Neuronal stem cell (in vitro differentiated cells): Measurements from ENCODE around the gene SYS1.
A peak's percentile ranks its signal among the peaks of the same experiment; 100 is the strongest.

Source experiments
- DNase-seq: peaks from one replicate; pipeline ENCODE4 v3.0.0-alpha.2; 2013; ENCODE audit warnings: low spot score
- H2AFZ ChIP-seq: one replicate; pipeline ENCODE4 v1.6.1; 2013; ENCODE audit warnings: mild to moderate bottlenecking, low read length, inconsistent platforms
- H2AK5ac ChIP-seq: 2 replicates; pipeline ENCODE4 v1.6.1; 2013; ENCODE audit warnings: low read depth, mild to moderate bottlenecking, inconsistent platforms, low read length, moderate library complexity, mixed read lengths
- H2BK120ac ChIP-seq: 2 replicates; pipeline ENCODE4 v1.6.1; 2013; ENCODE audit warnings: low read depth, mild to moderate bottlenecking, inconsistent platforms, low read length, moderate library complexity, mixed read lengths
- H2BK12ac ChIP-seq: one replicate; pipeline ENCODE4 v1.6.1; 2013; ENCODE audit warnings: low read length, inconsistent platforms
- H2BK15ac ChIP-seq: 2 replicates; pipeline ENCODE4 v1.6.1; 2013; ENCODE audit warnings: mild to moderate bottlenecking, low read length, inconsistent platforms, mixed read lengths
- H2BK5ac ChIP-seq: one replicate; pipeline ENCODE4 v1.6.1; 2013; ENCODE audit warnings: inconsistent platforms, mild to moderate bottlenecking, low read length, moderate library complexity
- H3K14ac ChIP-seq: one replicate; pipeline ENCODE4 v1.6.1; 2013; ENCODE audit warnings: low read length, inconsistent platforms
- H3K18ac ChIP-seq: 2 replicates; pipeline ENCODE4 v1.6.1; 2013; ENCODE audit warnings: low read length, inconsistent platforms
- H3K23ac ChIP-seq: 2 replicates; pipeline ENCODE4 v1.6.1; 2013; ENCODE audit warnings: low read depth, mild to moderate bottlenecking, mixed read lengths, low read length, inconsistent platforms; ENCODE audit not compliant: poor library complexity
- H3K27ac ChIP-seq: replicated peaks from 3 replicates; pipeline ENCODE4 v1.5.1; 2013; ENCODE audit warnings: low read length, inconsistent platforms
- H3K27me3 ChIP-seq, 3 experiments: 2 replicates each; pipeline ENCODE4 v1.6.1; 2013; ENCODE audit warnings: low read length in 3 of 3, mild to moderate bottlenecking in 2 of 3, inconsistent platforms in 1 of 3, low read depth in 1 of 3, mixed read lengths in 1 of 3, moderate library complexity in 1 of 3; ENCODE audit not compliant: control insufficient read depth in 3 of 3, insufficient read depth in 3 of 3
- H3K36me3 ChIP-seq, 2 donors: replicated peaks in 1 of 2; 2 replicates each; pipeline ENCODE4 v1.6.1; 2013; ENCODE audit warnings: low read length in 2 of 2; ENCODE audit not compliant: control insufficient read depth in 2 of 2, insufficient read depth in 2 of 2
- H3K4ac ChIP-seq: 2 replicates; pipeline ENCODE4 v1.6.1; 2013; ENCODE audit warnings: inconsistent platforms, mild to moderate bottlenecking, low read length, moderate library complexity
- H3K4me1 ChIP-seq, 2 donors: 1 replicate in 1 of 2; 2 replicates in 1 of 2; pipeline ENCODE4 v1.6.1; 2013; ENCODE audit warnings: low read length in 2 of 2, low read depth in 1 of 2; ENCODE audit not compliant: control insufficient read depth in 2 of 2, insufficient read depth in 1 of 2
- H3K4me2 ChIP-seq: one replicate; pipeline ENCODE4 v1.6.1; 2013; ENCODE audit warnings: mild to moderate bottlenecking, low read length, inconsistent platforms; ENCODE audit not compliant: insufficient read depth, poor library complexity, severe bottlenecking
- H3K4me3 ChIP-seq, 2 donors: 2 replicates each; pipeline ENCODE4 v1.5.1; 2013; ENCODE audit warnings: low read length in 2 of 2, mild to moderate bottlenecking in 2 of 2, inconsistent platforms in 1 of 2, moderate library complexity in 1 of 2
- H3K79me1 ChIP-seq: one replicate; pipeline ENCODE4 v1.6.1; 2013; ENCODE audit warnings: low read depth, mild to moderate bottlenecking, inconsistent platforms, low read length, moderate library complexity
- H3K9ac ChIP-seq: one replicate; pipeline ENCODE4 v1.6.1; 2013; ENCODE audit warnings: mild to moderate bottlenecking, low read depth, low read length, inconsistent platforms; ENCODE audit not compliant: poor library complexity
- H3K9me3 ChIP-seq, 2 donors: replicated peaks in 1 of 2; 2 replicates each; pipeline versions ENCODE3 to v1.6.1; 2013; ENCODE audit warnings: low read length in 2 of 2, mild to moderate bottlenecking in 2 of 2, inconsistent platforms in 1 of 2, low read depth in 1 of 2, mixed read lengths in 1 of 2, moderate library complexity in 1 of 2; ENCODE audit not compliant: control insufficient read depth in 2 of 2, insufficient read depth in 1 of 2
- H4K8ac ChIP-seq: one replicate; pipeline ENCODE4 v1.6.1; 2013; ENCODE audit warnings: low read depth, mild to moderate bottlenecking, inconsistent platforms, low read length, moderate library complexity
- H4K91ac ChIP-seq: one replicate; pipeline ENCODE4 v1.6.1; 2013; ENCODE audit warnings: low read length, low read depth, mild to moderate bottlenecking, inconsistent platforms; ENCODE audit not compliant: poor library complexity
- whole genome bisulfite sequencing, 2 donors: extraction: QIAGEN DNeasy Blood & Tissue Kit; methylation state at CpG; one replicate each; pipeline ENCODE4 v1.1.7; 2013; ENCODE audit warnings: missing lambda C conversion rate in 2 of 2, mixed read lengths in 1 of 2; ENCODE audit not compliant: insufficient read length in 2 of 2, insufficient replicate concordance in 1 of 2; ENCODE audit errors: extremely low coverage in 2 of 2; 5-methylcytosine and 5-hydroxymethylcytosine counted together

Gene SYS1

GRCh38 chr20:45407783-45408645 is 45.1 kb downstream of the SYS1 start, which contains the start of gene DBNDD2:
Gene DBNDD2, plus strand, starts transcription at chr20:45408289. Its CDS starts 179 bp downstream, at chr20:45408468.
- Histone ChIP-seq H3K23ac (peak within 1 kb of the TSS; percentile 90), H3K9ac (peak within 1 kb of the TSS; percentile 95), H2BK120ac (peak within 1 kb of the TSS; percentile 39), H3K9me3 (peaks cover 0 to 2% of the 10 kb centered on the region in 2 donors), H3K4me2 (peak within 1 kb of the TSS; percentile 100), H4K91ac (no peak within 1 kb of the TSS), H2BK15ac (peak within 1 kb of the TSS; percentile 63), H3K18ac (peak within 1 kb of the TSS; percentile 97), H3K27ac (no peak within 1 kb of the TSS), H4K8ac (peak within 1 kb of the TSS; percentile 21), H3K14ac (peak within 1 kb of the TSS; percentile 61), H2BK12ac (peak within 1 kb of the TSS; percentile 46), H3K4me3 (peak within 1 kb of the TSS; percentile 81 to 94), H2BK5ac (peak within 1 kb of the TSS; percentile 93), H3K27me3 (peaks cover 0 to 32% (median 3%) of the 10 kb centered on the region in 3 experiments), H2AK5ac (peak within 1 kb of the TSS; percentile 78), H3K4ac (no peak within 1 kb of the TSS), H3K36me3 (peaks cover 7 to 39% of the 10 kb centered on the region in 2 donors), H3K79me1 (no peaks in the 10 kb centered on the region), H3K4me1 (peaks cover 5 to 9% of the 10 kb centered on the region in 2 donors), H2AFZ (peak within 1 kb of the TSS; percentile 98)
- DNase-seq: no peak
- no CpG with 5 or more reads among the region's 21 CpGs for WGBS, 2 donors

DNA sequence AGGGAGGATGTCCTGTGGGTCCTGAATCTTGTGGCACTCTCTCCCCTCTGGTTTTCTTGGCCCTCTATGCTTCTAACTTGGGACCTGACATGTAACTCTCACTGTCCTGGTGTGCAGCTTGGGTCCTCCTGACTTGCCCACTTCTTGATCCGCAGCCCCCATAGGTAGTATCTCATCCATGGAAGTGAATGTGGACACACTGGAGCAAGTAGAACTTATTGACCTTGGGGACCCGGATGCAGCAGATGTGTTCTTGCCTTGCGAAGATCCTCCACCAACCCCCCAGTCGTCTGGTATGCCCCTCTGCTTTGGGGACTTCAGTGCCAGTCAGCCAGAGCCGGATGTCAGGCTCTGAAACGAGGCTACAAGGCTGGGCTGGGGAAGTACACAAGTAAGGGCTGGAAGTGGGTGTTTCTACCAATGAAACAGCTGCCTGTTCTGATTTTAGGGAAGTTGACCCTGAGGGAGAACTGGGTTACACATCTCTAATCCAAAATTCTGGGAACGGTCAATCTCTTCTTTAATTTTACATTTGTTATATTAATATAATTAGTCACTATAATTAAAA is 45.8 kb downstream of the SYS1 start:
- Histone ChIP-seq H3K9me3 (peaks cover 0 to 2% of the 10 kb centered on the region in 2 donors), H2BK120ac (no peak overlapping the region), H2BK12ac (no peak overlapping the region), H3K27me3 (peaks cover 0 to 32% (median 3%) of the 10 kb centered on the region in 3 experiments), H2AFZ (no peak overlapping the region), H3K4ac (no peak overlapping the region), H3K18ac (no peak overlapping the region), H3K14ac (no peak overlapping the region), H3K4me2 (no peak overlapping the region), H3K4me1 (peaks cover 5 to 9% of the 10 kb centered on the region in 2 donors), H3K79me1 (no peaks in the 10 kb centered on the region), H2BK5ac (no peak overlapping the region), H2BK15ac (no peak overlapping the region), H3K4me3 (no peak overlapping the region), H2AK5ac (no peak overlapping the region), H3K36me3 (peaks cover 7 to 39% of the 10 kb centered on the region in 2 donors), H3K27ac (no peak overlapping the region), H4K8ac (no peak overlapping the region), H3K9ac (no peak overlapping the region), H4K91ac (no peak overlapping the region), H3K23ac (no peak overlapping the region)
- DNase-seq: no peak
- WGBS, 2 donors: no CpG with 5 or more reads among the region's 7 CpGs

DNA sequence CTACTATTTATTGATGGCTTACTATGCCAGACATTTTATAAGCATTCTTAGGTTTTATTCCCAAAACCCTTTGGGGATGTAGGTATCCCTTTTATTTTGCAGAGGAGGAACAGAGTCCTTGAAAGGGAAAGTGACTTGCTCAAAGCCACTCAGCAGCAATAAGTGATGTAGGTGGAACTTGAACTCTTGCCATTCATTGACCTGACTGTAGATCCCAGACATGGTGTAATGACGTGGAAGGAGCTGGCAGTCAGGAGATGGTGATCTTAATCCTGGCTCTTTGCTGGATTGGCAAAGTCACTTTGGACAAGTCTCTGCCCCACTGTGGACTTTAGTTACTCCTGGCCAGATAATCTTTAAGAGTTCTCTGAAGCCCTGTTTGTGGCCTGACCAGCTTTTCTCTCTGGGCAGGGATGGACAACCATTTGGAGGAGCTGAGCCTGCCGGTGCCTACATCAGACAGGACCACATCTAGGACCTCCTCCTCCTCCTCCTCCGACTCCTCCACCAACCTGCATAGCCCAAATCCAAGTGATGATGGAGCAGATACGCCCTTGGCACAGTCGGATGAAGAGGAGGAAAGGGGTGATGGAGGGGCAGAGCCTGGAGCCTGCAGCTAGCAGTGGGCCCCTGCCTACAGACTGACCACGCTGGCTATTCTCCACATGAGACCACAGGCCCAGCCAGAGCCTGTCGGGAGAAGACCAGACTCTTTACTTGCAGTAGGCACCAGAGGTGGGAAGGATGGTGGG is 46.7 kb downstream of the SYS1 start:
- Histone ChIP-seq H3K36me3 (peaks cover 7 to 39% of the 10 kb centered on the region in 2 donors), H3K9me3 (peaks cover 0 to 2% of the 10 kb centered on the region in 2 donors), H3K4me2 (no peak overlapping the region), H3K14ac (no peak overlapping the region), H2BK15ac (no peak overlapping the region), H2BK120ac (no peak overlapping the region), H4K8ac (no peak overlapping the region), H2BK12ac (no peak overlapping the region), H3K79me1 (no peaks in the 10 kb centered on the region), H3K18ac (no peak overlapping the region), H3K4ac (no peak overlapping the region), H3K4me3 (no peak overlapping the region), H3K27ac (no peak overlapping the region), H3K9ac (no peak overlapping the region), H3K23ac (no peak overlapping the region), H4K91ac (no peak overlapping the region), H2AFZ (no peak overlapping the region), H3K4me1 (peaks cover 5 to 9% of the 10 kb centered on the region in 2 donors), H2BK5ac (no peak overlapping the region), H3K27me3 (peaks cover 0 to 28% (median 3%) of the 10 kb centered on the region in 3 experiments), H2AK5ac (no peak overlapping the region)
- no peak for DNase-seq
- no CpG with 5 or more reads among the region's 7 CpGs for WGBS, 2 donors
